GM13977 (cell line): ENCODE data around the gene GABBR2.

Experiments used
- DNase-seq: peaks from one replicate; pipeline ENCODE4 v3.0.0; 2012; ENCODE audit warnings: low spot score
- in situ Hi-C: fragments of 300-500 bp; cut with MboI; formaldehyde crosslinking; loops from one replicate; pipeline ENCODE4 v1.12.0; 2022; ENCODE audit warnings: low sequenced_read_pairs, low pct_unique_long_range_greater_than_20kb, mixed read lengths, inconsistent platforms; ENCODE audit not compliant: unreplicated experiment
- TF ChIP-seq, protein P1 (sequence below): IDR thresholded peaks from 2 replicates; pipeline ENCODE4 v1.5.1; 2012; ENCODE audit warnings: mild to moderate bottlenecking, control low read depth; ENCODE audit not compliant: insufficient read depth; ENCODE audit errors: extremely low read depth, missing control alignments

GABBR2 gene

DNA sequence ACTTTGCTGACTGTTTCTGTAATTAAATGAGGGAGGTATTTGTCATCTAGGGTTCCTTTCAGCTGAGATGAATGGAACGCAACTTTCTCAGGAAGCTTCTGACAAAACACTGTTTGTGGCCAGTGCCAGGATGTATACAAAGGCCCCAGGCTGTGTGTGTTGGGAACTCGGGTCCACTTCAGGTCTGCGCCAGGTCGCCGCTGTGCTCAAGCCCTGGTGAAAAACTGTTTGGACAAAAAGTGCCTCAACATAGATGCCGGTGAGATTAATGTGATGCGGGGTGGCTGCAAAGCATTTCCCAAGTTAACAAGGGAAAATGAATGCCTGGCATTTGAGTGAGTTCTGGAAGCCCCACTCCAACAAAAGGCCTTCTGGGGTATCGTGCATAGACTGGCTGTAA is 156.4 kb downstream of the GABBR2 start:
- TF ChIP-seq, protein P1, sequence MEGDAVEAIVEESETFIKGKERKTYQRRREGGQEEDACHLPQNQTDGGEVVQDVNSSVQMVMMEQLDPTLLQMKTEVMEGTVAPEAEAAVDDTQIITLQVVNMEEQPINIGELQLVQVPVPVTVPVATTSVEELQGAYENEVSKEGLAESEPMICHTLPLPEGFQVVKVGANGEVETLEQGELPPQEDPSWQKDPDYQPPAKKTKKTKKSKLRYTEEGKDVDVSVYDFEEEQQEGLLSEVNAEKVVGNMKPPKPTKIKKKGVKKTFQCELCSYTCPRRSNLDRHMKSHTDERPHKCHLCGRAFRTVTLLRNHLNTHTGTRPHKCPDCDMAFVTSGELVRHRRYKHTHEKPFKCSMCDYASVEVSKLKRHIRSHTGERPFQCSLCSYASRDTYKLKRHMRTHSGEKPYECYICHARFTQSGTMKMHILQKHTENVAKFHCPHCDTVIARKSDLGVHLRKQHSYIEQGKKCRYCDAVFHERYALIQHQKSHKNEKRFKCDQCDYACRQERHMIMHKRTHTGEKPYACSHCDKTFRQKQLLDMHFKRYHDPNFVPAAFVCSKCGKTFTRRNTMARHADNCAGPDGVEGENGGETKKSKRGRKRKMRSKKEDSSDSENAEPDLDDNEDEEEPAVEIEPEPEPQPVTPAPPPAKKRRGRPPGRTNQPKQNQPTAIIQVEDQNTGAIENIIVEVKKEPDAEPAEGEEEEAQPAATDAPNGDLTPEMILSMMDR, result no peak
- DNase-seq, result no peak
- in situ Hi-C loops, result no loop called here

- no peak for DNase-seq
- TF ChIP-seq, protein P1, result no peak
- in situ Hi-C loops, result no loop called here
These were observed 157.0 kb downstream of the GABBR2 start for GRCh38 chr9:98551511-98552286.

DNA sequence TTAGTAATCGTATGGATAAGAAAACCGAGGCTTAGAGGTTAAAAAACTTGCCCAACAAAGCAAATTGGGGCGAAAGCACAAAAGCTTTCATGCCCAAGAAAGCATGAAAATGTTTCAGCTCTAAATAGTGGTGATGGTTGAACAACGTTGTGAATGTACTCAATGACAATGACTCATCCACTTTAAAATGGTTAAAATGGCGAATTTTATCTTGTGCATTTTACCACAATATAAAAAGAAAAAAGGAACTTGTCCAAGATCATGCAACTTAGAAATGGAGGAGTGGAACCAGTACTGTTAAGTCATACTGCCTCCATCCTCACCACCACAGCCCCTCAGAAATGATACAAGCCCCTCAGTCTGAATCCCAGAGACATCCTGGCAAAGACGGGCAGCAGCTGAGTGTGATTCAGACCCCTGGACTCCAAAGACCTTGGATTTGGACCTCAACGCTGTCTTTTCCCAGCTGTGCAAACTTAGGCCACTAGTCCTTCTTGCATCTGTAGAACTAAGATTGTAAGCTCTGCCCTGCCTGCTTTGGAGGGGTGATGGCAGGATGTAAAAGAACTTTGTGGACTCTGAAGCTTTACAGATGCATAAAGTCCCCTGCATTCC is 158.4 kb downstream of the GABBR2 start:
- TF ChIP-seq, protein P1, result no peak
- no peak for DNase-seq
- in situ Hi-C loops, result no loop called here

DNA sequence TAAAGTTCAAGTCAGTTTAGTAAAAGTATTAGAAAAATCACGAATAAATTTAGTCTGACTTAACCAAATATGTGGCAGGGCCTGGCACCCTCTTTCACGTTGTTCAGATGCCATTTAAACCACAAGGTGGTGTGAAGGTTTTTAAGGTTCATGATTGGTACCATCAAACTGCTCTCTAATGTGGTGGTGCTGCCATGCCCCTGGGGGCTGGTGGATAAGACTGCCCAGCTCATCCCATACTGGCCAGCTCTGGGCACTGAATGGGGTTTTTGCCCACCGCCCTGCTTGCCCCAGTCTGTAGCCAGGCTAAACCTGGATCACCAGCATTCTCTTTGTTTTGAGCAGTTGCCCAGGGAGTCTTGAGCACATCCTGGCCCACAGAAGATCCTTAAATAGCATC is 159.3 kb downstream of the GABBR2 start:
- no peak for DNase-seq
- in situ Hi-C loops, result no loop called here
- TF ChIP-seq, protein P1, result no peak

GRCh38 chr9:98547606-98548005 is 161.1 kb downstream of the GABBR2 start:
- in situ Hi-C loops, result no loop called here
- TF ChIP-seq, protein P1, result no peak
- DNase-seq, result no peak

DNA sequence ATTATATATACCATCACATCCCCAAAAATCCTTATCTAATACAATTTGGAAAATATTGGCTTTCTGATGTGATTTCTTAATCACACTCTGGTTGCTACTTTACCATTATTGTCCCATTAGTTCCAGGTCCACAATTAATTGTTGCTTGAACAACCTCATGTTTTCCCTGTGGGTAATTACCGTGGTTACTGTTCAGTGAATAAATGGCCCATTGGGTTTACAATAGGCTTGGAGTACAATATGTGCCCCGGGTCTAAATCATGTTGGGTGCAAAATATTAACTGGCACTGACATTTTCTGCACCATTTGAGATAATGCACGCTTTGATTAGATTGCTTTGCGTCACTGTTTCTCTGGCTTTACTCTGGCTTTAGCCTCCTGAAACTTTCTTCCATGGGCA is 163.7 kb downstream of the GABBR2 start:
- in situ Hi-C loops, result no loop called here
- TF ChIP-seq, protein P1, result no peak
- DNase-seq, result no peak
